NOMO-1 treated with DMSO at 0.1 percent for 48 hours (cell line): ENCODE results near the gene COLEC12.

ENCODE experiments used
- DNase-seq: peaks from one replicate; lab custom pipeline; 2025; ENCODE audit not compliant: unreplicated experiment; lab: John Stamatoyannopoulos, UW

Gene COLEC12

DNA sequence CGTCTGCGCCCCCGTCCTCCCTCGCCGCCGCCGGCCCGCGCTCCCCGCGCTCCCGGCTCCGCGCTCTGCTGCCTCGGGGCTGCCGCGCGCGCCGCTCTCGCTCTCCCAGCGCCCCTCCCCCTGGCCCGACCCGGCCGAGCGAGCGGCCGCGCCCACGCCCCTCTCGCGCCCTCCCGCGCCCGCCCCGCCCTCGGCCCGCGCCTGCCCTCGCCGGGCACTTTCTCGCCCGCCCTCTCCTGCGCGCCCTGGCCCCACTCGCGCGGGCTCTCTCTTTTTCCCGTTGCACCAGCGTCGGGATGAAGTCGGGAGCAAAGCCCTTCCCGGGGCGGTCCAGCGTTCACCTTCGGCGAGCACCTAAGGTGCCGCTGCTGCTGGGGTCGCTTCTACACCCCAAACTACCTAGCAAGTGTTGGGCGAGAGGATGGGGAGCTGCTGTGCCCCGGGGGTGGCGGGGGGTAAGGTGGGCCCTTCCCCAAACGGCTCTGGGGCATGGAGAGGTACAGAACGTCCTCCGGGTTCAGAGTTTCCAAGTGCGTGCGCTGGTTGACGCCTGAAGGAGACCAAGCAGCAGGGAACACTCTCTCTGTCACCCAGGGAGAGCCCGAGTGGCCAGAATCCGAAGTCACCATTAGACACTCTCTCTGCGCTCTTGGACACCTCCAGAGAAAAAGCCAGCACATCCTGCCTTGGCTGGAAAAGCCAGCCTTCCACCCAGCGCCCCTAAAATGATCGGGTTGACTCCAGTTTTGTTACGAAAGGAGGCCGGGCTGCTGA is at the start of gene COLEC12:
COLEC12 (minus strand) TSS at position 70 of the 774 bp plus-strand sequence. CDS start 187 bp downstream, outside the sequence.
- DNase-seq, result no peak

DNA sequence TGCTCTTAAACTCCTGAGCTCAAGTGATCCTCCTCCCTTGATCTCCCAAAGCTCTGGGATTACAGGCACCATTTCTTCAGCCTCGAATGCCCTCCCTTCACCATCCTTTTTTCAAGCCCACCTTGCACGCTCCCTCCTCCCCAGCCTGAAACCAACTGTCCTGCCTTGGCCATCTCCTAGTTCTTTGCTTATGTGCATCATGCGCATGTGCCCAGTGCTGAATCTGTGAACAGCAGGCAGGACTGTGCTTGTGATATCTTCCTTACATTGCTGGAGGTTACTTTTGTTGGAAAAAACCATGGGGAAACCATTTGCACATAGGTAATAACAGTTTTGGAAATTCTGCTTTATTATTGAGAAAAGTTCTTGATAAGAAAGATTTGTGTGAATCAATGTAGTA is 49.5 kb upstream of the COLEC12 start:
- no peak for DNase-seq

DNA sequence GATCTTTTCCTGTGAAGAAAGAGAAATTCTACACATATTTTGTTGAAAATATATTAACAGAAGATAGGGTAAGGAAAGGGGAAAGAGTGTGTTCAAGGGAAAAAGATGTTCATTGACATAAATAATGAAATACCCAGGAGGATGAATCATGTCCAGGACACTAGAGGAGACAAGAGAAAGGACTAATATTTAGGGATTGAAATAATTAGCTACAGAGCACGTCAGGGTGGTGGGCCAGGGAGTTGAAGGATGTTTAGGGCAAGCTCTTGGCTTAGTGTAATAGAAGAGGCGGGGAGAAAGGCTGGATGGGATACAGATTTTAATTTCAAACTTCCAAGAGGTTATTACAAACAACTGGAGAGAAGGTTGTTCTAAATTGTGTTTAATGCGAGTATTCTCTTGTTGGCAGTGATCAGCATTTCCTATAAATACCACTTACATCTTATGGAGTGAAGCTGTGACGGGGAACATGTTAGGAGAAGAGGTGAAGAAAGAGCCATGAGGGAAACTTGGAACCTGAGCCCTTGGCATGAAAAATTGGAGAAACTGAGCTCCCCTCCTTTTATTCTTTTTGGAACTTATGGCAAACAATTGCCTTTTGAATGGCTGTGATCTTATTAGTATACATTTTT is 43.1 kb upstream of the COLEC12 start:
- no peak for DNase-seq

DNA sequence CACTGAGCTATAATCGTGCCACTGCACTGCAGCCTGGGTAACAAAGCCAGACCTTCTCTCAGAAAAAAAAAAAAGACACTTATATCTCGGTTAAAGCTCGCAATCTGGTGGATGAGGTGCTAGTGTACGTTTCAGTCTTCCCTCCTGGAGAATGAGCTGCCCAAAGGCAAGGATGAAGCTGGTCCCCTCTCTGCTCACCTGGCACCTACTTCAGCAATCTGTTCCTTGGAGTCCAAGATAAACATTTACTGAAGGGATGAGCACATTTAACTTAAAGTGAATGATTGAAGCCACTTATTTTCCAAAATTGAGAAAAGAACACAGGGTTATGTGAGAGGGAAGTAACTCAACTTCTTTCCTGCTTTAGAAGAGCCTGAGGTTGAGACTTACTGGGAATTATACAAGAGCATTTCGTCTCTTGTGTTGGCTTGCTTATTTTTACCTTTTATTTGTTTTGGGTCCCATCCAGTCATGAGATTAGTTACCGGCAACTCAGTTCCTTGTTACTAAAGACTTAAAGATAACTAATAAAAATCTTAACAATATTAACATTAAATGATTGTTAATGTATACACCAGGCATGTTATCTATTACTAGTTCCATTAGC is 33.6 kb upstream of the COLEC12 start:
- no peak for DNase-seq

DNA sequence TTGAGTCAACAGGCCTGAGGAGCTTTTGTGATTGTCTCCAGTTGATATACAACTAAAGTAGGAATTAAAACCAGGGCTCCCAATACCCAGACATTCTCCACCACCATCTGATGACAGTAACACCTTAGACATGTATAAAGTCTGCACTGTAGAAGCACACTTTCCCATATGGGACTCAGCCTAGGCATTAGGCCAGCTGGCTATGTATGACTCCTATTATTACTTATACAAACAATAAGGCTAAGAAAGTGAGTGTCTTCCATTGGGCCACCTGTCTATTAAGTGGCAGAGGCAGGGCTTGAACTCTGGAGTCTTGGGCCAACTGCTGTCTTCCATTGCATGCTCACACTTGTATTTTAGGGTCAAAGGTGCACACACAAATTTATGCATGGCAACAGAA is 32.1 kb upstream of the COLEC12 start:
- no peak for DNase-seq

DNA sequence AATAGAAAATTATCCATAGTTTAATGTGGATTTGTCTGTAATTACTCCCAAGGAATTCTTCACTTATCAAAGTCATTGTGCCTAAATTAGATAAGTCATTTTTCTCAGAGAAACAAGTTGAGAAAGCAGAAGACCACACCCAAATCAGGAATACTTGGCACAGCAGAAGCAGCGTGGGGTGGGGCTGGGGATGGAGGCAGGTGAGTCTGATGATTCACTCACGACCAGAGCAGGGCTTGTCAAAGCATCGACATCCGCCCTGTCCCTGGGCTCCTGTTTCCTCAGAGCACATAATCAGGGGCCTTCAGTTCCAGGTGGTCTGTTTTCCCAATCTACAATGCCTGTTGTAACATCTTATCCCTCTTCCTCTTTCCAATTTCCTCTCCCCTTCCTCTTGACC is 31.5 kb upstream of the COLEC12 start:
- no peak for DNase-seq

DNA sequence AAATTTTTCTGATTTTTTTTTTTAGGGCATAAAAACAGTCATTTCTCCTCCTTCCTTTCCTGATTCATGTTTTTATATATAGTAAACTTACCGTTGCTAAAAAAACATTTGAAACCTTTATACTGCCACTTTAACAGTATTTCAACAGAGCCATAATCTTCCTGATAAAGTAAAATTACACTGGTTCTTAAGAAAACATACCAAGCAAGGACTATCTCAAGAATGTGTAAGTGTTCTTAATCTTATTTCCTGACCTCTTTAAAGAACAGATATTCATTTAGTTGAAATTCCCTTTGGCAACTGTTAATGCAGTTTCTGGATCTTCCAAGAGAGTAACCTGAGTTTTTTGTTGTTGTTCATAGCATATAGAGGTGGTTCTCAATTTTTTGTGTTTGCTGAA is 26.6 kb upstream of the COLEC12 start:
- no peak for DNase-seq

DNA sequence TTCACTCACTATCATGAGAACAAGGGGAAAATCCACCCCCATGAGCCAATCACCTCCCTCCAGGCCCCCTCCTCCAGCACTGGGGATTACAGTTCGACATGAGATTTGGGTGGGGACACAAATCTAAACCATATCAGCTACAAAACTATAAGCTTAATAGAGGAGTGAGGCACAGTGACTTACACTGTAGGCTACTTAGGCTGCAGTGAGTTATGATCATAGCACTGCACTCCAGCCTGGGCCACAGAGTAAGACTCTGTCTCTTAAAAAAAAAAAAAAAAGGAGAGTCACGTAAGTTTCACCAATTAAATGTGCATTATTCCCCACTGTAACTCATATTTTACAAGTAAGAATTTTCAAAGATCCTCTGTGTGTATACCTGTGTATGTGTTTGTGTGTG is 26.2 kb upstream of the COLEC12 start:
- no peak for DNase-seq

DNA sequence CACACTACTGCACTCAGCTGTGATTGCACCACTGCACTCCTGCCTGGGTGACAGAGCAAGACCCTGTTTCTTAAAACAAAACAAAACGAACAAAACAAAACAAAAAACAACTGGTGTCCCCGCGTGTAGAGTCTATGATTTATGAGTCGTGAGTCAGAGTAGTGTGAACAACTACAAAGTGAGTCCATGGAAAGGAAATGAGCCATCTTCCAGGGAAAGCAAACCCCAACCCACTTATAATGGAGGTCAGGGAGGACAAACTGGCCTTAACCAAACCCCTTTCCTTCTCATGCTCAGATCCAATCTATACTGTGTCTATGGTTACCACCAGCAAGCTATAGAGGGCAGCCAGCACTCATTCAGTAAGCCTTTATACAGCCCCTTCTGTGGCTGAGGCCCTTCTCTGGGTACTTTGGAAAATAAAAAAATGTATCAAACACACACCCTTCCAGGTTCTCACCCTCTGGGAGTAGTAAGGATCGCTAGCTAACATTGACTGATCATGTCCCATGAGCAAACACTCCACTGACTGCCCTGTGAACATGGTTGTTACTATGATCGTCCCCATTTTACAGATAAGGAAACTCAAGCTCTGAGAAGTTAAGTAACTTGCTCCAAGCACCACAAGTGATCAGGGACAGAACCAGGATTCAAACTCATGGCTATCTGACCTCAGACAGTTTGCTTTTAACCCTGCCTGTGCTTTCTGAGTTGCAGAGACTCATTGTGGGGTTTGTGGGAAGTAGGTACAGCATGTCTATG is 24.7 kb upstream of the COLEC12 start:
- no peak for DNase-seq

DNA sequence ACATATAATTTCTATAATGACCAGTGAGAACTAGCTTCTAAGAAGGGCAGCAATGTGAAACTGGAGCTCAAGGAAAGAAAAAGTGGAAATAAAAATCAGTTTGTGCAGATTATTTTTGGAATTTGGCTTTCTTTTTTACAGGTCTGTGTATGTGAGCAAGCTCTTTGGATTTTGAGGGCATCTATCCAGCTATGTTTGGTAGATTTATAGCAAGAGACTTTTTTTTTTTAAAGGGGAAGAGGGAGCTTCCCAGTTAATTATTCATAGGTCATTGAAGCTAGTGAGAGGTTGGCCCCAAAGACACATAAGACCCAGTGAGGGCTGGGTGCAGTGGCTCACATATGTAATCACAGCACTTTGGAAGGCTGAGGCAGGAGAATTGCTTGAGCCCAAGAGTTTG is 24.0 kb upstream of the COLEC12 start:
- DNase-seq, result no peak

DNA sequence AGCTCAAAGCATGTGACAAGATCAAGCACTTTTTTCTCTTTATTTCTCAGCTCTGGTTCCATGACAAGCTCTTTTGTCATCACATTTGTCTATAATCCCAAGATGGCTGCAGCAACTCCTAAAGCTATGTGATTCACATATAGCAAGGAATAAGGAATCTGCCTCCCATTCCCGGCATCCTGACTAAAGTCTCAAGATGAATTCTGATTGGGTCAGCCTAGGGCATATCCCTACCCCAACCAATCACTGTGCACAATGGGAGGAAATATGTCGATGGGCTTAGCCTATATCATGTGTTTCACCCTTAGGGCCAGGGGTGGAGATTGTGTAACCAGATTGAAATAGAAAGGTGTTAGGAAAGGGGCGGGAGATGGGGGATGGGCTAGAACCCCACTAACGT is 23.1 kb upstream of the COLEC12 start:
- no peak for DNase-seq

DNA sequence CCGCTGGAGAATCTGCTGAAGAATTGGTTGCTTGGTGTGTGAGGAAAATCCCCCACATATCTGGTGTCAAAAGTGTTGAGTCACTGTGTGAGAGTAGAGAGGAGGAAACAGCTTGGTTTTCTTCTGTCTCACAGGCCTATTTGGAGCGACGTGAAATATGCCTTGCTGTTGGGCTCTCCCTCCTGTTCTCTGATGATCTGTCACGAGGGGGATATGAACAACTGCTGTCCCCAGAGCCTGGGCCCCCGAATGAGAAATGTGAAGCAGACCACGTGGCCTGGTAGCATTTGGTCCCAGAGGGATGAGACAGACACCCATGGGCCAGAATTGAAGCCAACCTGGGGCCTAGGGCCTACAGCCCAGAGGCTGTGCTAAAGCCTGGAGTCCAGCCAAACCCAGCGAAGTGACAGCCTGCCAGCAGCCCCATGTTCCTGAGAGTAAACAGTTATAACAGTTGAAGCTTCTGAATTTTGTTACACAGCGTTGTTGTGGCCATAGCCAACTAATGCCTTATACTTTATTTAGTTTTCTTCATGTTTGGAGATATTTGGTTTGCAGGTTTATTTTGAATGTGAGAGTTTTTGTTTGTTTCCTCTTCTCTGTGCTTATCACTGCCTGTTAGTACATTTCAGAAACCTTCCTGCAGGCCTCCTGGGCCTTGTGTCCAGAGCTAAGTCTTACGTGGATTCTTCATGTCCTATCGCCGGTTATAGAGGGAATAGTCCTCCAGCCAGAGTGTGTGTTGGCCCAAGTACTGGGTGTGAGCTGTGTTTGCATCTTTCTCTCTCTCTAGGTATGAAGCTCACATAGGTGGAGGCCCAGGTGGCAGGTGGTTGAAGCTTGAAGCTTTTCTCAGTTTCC is 18.7 kb upstream of the COLEC12 start:
- peak; percentile 75 for DNase-seq

DNA sequence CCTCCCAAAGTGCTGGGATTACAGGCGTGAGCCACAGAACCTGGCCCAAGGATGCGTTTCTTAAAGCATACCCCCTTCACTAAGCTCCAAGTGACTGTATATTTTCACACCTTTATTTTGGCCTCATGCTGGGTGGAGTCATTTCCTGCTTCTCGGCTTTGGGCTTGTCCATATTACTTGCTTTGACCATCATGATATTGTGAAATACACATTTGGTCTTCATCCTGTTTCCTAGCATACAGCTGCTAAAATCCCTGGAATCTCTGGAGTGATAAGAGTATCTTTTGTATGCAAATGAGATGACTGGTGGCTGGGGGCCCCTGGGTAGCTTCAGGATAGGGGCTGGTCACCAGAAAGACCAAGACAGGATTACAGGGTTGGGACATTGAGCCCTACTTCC is 17.6 kb upstream of the COLEC12 start:
- no peak for DNase-seq

DNA sequence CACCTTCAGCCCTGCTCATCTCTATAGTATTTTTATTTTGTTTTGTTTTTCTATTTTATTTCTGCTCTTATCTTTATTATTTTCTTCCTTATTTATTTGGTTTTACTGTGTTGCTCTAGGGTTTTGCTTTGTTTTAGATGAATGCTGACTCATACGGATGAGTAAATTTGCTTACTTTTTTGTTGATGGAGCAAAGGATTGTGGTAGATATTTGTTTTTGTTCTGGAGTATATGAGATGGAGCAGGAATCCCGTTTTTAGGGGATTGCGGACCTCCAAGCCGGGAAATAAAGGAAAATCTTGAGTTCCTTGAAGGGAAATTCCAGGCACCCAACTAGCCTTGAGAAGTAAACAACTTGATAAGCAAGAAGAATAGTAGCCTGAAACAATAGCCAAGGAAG is 15.3 kb upstream of the COLEC12 start:
- DNase-seq, result no peak

DNA sequence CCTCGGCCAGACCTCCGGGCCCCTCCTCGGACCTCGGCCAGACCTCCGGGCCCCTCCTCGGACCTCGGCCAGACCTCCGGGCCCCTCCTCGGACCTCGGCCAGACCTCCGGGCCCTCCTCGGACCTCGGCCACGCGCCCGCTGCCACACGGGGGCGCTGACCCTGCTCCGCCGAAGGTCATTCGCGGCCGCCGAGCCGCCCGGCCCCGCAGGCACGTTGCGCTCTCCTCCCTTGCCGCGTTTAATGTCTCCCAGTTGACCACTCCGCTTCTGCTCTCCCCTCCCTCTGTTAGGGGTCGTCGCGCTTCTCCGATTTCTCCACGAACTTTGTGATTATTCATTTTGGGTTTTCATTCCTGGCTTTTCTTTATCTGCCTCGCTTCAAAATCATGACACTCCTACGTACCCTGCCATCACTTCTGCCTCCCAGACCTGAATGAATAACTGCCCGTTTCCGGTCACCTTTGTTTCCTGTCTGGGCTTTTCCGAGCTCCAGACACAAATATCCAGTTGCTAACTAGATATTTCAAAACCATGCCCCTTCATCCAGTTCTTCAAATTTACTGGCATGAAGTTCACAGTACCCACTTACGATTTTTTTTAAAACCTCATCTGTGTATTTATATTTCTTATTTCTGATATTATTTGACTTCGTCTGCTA is 14.8 kb upstream of the COLEC12 start:
- DNase-seq, result no peak

DNA sequence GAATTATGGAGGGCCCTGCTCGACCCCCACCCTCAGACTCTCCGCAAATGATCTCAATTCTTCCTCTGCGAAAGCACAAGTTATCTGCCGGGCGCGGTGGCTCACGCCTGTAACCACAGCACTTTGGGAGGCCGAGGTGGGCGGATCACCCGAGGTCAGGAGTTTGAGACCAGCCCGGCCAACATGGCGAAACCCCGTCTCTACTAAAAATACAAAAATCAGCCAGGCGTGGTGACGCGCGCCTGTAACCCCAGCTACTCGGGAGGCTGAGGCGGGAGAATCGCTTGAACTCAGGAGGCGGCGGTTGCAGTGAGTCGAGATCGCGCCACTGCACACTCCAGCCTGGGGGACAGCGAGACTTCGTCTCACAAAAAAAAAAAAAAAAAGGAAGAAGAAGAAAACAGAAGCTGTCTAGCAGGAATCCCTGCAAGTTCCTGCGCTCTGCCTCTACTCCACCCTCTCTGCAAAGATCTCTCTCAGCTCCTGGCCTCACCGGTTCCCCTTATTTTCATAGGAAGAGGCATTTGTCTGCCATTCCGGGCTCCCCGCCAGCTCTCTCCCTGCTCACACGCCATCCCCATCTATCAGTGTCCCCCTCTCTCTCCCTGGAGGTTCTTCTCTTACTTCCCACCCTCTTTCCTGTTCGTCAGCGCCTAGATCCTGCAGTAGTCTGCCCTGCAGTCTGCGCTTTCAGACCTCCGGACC is 13.5 kb upstream of the COLEC12 start:
- DNase-seq, result no peak

DNA sequence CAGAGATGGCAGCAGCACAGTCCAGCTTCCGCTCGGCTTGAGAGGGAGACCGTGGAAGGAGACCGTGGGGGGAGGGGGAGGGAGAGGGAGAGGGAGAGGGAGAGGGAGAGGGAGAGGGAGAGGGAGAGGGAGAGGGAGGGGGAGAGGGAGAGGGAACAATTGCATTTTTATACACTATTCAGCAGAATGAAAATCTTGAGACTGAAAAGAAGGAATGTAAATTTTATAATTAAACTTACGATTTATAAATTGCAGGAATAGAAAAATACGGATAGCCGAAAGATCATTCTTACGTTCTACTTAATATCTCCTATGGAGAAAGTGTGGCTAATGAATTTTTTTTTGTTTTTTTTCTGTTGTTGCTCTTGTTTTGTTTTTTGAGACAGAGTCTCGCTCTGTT is 12.5 kb upstream of the COLEC12 start:
- DNase-seq, result no peak

DNA sequence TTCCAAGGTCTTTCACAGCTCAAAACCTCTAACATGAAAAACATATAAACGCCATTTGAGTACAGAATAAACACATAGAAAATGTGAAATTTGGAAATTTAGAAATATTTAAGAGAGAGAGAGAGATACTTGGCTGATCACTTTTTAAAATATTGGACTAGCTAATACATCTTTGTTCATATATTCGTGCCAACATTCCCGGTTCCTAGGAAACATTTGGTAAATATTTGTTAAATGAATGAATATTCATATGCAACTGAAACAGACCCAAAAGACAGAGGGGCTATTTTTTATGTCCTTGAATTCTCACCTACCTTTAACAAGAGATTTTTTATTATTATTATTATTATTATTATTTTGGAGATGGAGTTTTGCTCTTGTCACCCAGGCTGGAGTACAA is 8.3 kb upstream of the COLEC12 start:
- DNase-seq, result no peak

DNA sequence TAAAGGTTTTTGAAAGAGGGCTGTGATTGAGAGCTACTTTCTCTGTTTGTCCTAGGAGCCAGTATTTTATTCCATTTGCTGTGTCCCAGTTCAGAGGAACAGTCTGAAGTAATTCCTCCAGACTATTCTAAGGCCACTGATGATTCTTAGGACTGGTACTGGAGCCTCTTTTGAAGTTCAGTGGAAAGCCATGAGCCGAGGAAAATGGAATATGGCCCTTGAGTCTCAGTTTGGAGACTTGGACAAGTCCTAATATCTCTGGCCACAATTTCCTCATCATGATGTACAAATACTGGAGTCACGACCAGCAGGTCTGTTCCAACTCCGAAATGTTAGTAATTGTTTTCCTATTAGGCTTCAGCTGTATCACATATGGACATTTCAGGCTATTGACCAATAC is 7.1 kb upstream of the COLEC12 start:
- DNase-seq, result no peak

DNA sequence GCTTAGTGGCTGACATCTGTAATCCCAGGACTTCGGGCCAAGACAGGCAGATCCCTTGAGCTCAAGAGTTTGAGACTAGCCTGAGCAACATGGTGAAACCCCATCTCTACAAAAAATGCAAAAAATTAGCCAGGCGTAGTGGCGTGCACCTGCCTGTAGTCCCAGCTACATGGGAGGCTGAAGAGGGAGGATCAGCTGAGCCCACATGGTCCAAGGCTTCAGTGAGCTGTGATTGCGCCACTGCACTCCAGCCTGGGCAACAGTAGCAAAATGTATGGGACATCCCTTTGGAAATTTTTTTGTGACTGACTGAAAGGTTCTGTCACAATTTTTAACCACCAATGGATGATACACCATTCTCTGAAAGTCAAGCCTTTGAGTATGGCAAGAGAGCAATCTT is 6.3 kb upstream of the COLEC12 start:
- no peak for DNase-seq
